H9 (cell line): ENCODE results near the gene BLOC1S1. TPM values are rescaled to one million over a fixed set of nuclear protein-coding genes. Genes with fewer than 3 reads are reported as not detected.
A peak's percentile ranks its signal among the peaks of the same experiment; 100 is the strongest.

Source experiments
- DNase-seq: peaks from one replicate; pipeline ENCODE4 v3.0.0-alpha.2; 2017
- H2AFZ ChIP-seq: one replicate; pipeline ENCODE4 v1.6.1; 2013; ENCODE audit warnings: mild to moderate bottlenecking, low read length, control low read depth, moderate library complexity
- H2AK5ac ChIP-seq: 2 replicates; pipeline ENCODE4 v1.6.1; 2013; ENCODE audit warnings: low read length, control low read depth, mixed read lengths; ENCODE audit not compliant: insufficient read length
- H2BK120ac ChIP-seq: one replicate; pipeline ENCODE4 v1.6.1; 2013; ENCODE audit warnings: low read depth, mild to moderate bottlenecking, low read length, control low read depth, inconsistent platforms; ENCODE audit not compliant: poor library complexity, severe bottlenecking
- H2BK12ac ChIP-seq: 2 replicates; pipeline ENCODE4 v1.6.1; 2013; ENCODE audit warnings: low read length, control low read depth, mixed read lengths, low read depth; ENCODE audit not compliant: insufficient read length
- H2BK15ac ChIP-seq: 2 replicates; pipeline ENCODE4 v1.6.1; 2013; ENCODE audit warnings: low read depth, low read length, control low read depth
- H2BK20ac ChIP-seq: one replicate; pipeline ENCODE4 v1.6.1; 2013; ENCODE audit warnings: low read depth, mild to moderate bottlenecking, low read length, control low read depth, inconsistent platforms; ENCODE audit not compliant: poor library complexity, severe bottlenecking
- H2BK5ac ChIP-seq: 2 replicates; pipeline ENCODE4 v1.6.1; 2013; ENCODE audit warnings: low read length, control low read depth, mixed read lengths; ENCODE audit not compliant: insufficient read length
- H3K14ac ChIP-seq: 2 replicates; pipeline ENCODE4 v1.6.1; 2013; ENCODE audit warnings: low read length, control low read depth; ENCODE audit not compliant: insufficient read depth
- H3K18ac ChIP-seq: 2 replicates; pipeline ENCODE4 v1.6.1; 2013; ENCODE audit warnings: low read depth, mild to moderate bottlenecking, mixed read lengths, low read length, control low read depth; ENCODE audit not compliant: insufficient read length
- H3K23ac ChIP-seq: 2 replicates; pipeline ENCODE4 v1.6.1; 2013; ENCODE audit warnings: low read length, control low read depth, mixed read lengths, low read depth; ENCODE audit not compliant: insufficient read length
- H3K23me2 ChIP-seq: 2 replicates; pipeline ENCODE4 v1.6.1; 2013; ENCODE audit warnings: low read depth, mild to moderate bottlenecking, mixed read lengths, low read length, control low read depth; ENCODE audit not compliant: insufficient read length, poor library complexity, severe bottlenecking
- H3K27ac ChIP-seq: 2 replicates; pipeline ENCODE4 v1.5.1; 2013; ENCODE audit warnings: low read length, control low read depth, mixed read lengths, low read depth; ENCODE audit not compliant: insufficient read length
- H3K27me3 ChIP-seq: 2 replicates; pipeline ENCODE4 v1.6.1; 2013; ENCODE audit warnings: low read length, control low read depth, inconsistent platforms; ENCODE audit not compliant: insufficient read depth
- H3K4ac ChIP-seq: 2 replicates; pipeline ENCODE4 v1.6.1; 2013; ENCODE audit warnings: low read depth, mild to moderate bottlenecking, control low read depth, inconsistent platforms, low read length, moderate library complexity
- H3K4me1 ChIP-seq: 2 replicates; pipeline ENCODE4 v1.6.1; 2013; ENCODE audit warnings: low read length, control low read depth, inconsistent platforms; ENCODE audit not compliant: insufficient read depth
- H3K4me2 ChIP-seq: 2 replicates; pipeline ENCODE4 v1.6.1; 2013; ENCODE audit warnings: low read length, control low read depth, mixed read lengths; ENCODE audit not compliant: insufficient read length, insufficient read depth
- H3K56ac ChIP-seq: 2 replicates; pipeline ENCODE4 v1.6.1; 2013; ENCODE audit warnings: low read depth, mild to moderate bottlenecking, mixed read lengths, low read length, control low read depth; ENCODE audit not compliant: insufficient read length
- H3K79me1 ChIP-seq: 2 replicates; pipeline ENCODE4 v1.6.1; 2013; ENCODE audit warnings: low read depth, mild to moderate bottlenecking, moderate library complexity, low read length, control low read depth, inconsistent platforms; ENCODE audit not compliant: insufficient read depth, poor library complexity, severe bottlenecking
- H3K79me2 ChIP-seq: 2 replicates; pipeline ENCODE4 v1.6.1; 2013; ENCODE audit warnings: low read length, control low read depth, inconsistent platforms; ENCODE audit not compliant: insufficient read depth
- H3K9ac ChIP-seq: 2 replicates; pipeline ENCODE4 v1.6.1; 2013; ENCODE audit warnings: low read length, control low read depth, mixed read lengths; ENCODE audit not compliant: insufficient read length; ENCODE audit errors: extremely low read depth
- H3K9me3 ChIP-seq: one replicate; pipeline ENCODE4 v1.6.1; 2013; ENCODE audit warnings: low read depth, low read length, inconsistent platforms; ENCODE audit not compliant: control insufficient read depth
- H3T11ph ChIP-seq: one replicate; pipeline ENCODE4 v1.6.1; 2013; ENCODE audit warnings: mild to moderate bottlenecking, low read length, control low read depth, inconsistent platforms
- H4K20me1 ChIP-seq: one replicate; pipeline ENCODE4 v1.6.1; 2013; ENCODE audit not compliant: control insufficient read depth, insufficient read length, insufficient read depth
- H4K5ac ChIP-seq: 2 replicates; pipeline ENCODE4 v1.6.1; 2013; ENCODE audit warnings: low read depth, mild to moderate bottlenecking, mixed read lengths, low read length, control low read depth; ENCODE audit not compliant: insufficient read length
- H4K8ac ChIP-seq: replicated peaks from 2 replicates; pipeline ENCODE4 v1.6.1; 2013; ENCODE audit warnings: low read length, control low read depth, mixed read lengths, low read depth; ENCODE audit not compliant: insufficient read length
- H4K91ac ChIP-seq: 2 replicates; pipeline ENCODE4 v1.6.1; 2013; ENCODE audit warnings: low read depth, mild to moderate bottlenecking, moderate library complexity, mixed read lengths, low read length, control low read depth; ENCODE audit not compliant: insufficient read length
- H3K27ac Mint-ChIP-seq, 3 experiments: 2 replicates in 2 of 3; 3 replicates in 1 of 3; pipeline ENCODE4 v1.8.0; 2020 to 2021; ENCODE audit warnings: mixed read lengths in 3 of 3, mild to moderate bottlenecking in 1 of 3, moderate library complexity in 1 of 3
- H3K27me3 Mint-ChIP-seq: 2 replicates; pipeline ENCODE4 v1.8.0; 2021; ENCODE audit warnings: low read depth, mild to moderate bottlenecking, moderate library complexity, mixed read lengths
- H3K36me3 Mint-ChIP-seq, 3 experiments: 2 replicates in 2 of 3; 3 replicates in 1 of 3; pipeline ENCODE4 v1.8.0; 2020 to 2021; ENCODE audit warnings: low read depth in 3 of 3, mixed read lengths in 3 of 3; ENCODE audit not compliant: insufficient read depth in 1 of 3
- H3K4me1 Mint-ChIP-seq, 2 experiments: 2 replicates each; pipeline ENCODE4 v1.8.0; 2020; ENCODE audit warnings: mixed read lengths in 2 of 2
- H3K4me3 Mint-ChIP-seq, 2 experiments: 2 replicates in 1 of 2; 3 replicates in 1 of 2; pipeline ENCODE4 v1.8.0; 2020 to 2021; ENCODE audit warnings: mild to moderate bottlenecking in 2 of 2, mixed read lengths in 2 of 2, moderate library complexity in 1 of 2
- H3K9me3 Mint-ChIP-seq, 2 experiments: 2 replicates in 1 of 2; 3 replicates in 1 of 2; pipeline ENCODE4 v1.8.0; 2020; ENCODE audit warnings: mild to moderate bottlenecking in 2 of 2, mixed read lengths in 2 of 2, moderate library complexity in 1 of 2
- WGBS: extraction: QIAGEN DNeasy Blood & Tissue Kit; methylation state at CpG from one replicate; pipeline ENCODE4 v1.1.7; 2013; ENCODE audit warnings: missing lambda C conversion rate, low lambda C conversion rate, mixed read lengths; ENCODE audit not compliant: insufficient read length; ENCODE audit errors: extremely low coverage; 5-methylcytosine and 5-hydroxymethylcytosine counted together
- total RNA-seq: library from RNA; stranded (reverse); gene quantifications from 2 replicates; pipeline ENCODE4 v1.2.1, GENCODE V29; 2021
- TF ChIP-seq, protein P1 (sequence below): fragments of 200-600 bp; sonication (generic); conservative IDR thresholded peaks from 3 replicates; pipeline ENCODE4 v1.8.0; 2021; ENCODE audit warnings: antibody characterized with exemption, mild to moderate bottlenecking

Gene BLOC1S1
- total RNA-seq, 1 experiment from 2014 or later, result 108 TPM

GRCh38 chr12:55711786-55712553 is 3.9 kb upstream of the BLOC1S1 start:
- H4K91ac ChIP-seq, result no peak overlapping the region
- H2AK5ac ChIP-seq, result no peak overlapping the region
- no peak overlapping the region for H3K4me2 ChIP-seq
- no peaks in the 10 kb centered on the region for H3K9me3 ChIP-seq
- H2BK5ac ChIP-seq, result no peak overlapping the region
- H4K5ac ChIP-seq, result no peak overlapping the region
- no peak overlapping the region for H2BK20ac ChIP-seq
- peaks cover 0 to 3% of the 10 kb centered on the region in 2 experiments; a peak in 2 of 5 replicates for H3K9me3 Mint-ChIP-seq
- no peaks in the 10 kb centered on the region; the same call in 1 of the 2 replicates for H3K27me3 ChIP-seq
- no peak overlapping the region for H3K23ac ChIP-seq
- no peak overlapping the region for H3K4me3 Mint-ChIP-seq
- H3K18ac ChIP-seq, result no peak overlapping the region
- no peaks in the 10 kb centered on the region for H3K36me3 Mint-ChIP-seq
- no peak overlapping the region for H4K8ac ChIP-seq
- no peak overlapping the region for H2AFZ ChIP-seq
- H3K4ac ChIP-seq, result no peak overlapping the region
- peaks cover 30 to 33% of the 10 kb centered on the region in 2 experiments for H3K4me1 Mint-ChIP-seq
- TF ChIP-seq, protein P1, sequence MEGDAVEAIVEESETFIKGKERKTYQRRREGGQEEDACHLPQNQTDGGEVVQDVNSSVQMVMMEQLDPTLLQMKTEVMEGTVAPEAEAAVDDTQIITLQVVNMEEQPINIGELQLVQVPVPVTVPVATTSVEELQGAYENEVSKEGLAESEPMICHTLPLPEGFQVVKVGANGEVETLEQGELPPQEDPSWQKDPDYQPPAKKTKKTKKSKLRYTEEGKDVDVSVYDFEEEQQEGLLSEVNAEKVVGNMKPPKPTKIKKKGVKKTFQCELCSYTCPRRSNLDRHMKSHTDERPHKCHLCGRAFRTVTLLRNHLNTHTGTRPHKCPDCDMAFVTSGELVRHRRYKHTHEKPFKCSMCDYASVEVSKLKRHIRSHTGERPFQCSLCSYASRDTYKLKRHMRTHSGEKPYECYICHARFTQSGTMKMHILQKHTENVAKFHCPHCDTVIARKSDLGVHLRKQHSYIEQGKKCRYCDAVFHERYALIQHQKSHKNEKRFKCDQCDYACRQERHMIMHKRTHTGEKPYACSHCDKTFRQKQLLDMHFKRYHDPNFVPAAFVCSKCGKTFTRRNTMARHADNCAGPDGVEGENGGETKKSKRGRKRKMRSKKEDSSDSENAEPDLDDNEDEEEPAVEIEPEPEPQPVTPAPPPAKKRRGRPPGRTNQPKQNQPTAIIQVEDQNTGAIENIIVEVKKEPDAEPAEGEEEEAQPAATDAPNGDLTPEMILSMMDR, result no peak
- peaks cover 33% of the 10 kb centered on the region for H3K27me3 Mint-ChIP-seq
- no peak overlapping the region for H3K56ac ChIP-seq
- H2BK15ac ChIP-seq, result no peak overlapping the region
- no peak overlapping the region for H2BK120ac ChIP-seq
- WGBS, result no CpG with 5 or more reads among the region's 4 CpGs
- no peak overlapping the region for H3K9ac ChIP-seq
- peaks cover 2% of the 10 kb centered on the region; the same call in 1 of the 2 replicates for H3K4me1 ChIP-seq
- no peak overlapping the region for H3T11ph ChIP-seq
- DNase-seq, result no peak
- H3K23me2 ChIP-seq, result peaks cover 11% of the 10 kb centered on the region
- H4K20me1 ChIP-seq, result peaks cover under 1% of the 10 kb centered on the region
- H2BK12ac ChIP-seq, result no peak overlapping the region
- no peaks in the 10 kb centered on the region for H3K79me1 ChIP-seq
- no peak overlapping the region for H3K27ac ChIP-seq
- H3K27ac Mint-ChIP-seq, result peak overlapping the region in 1 of 3 experiments; percentile 8; a peak in 1 of 7 replicates
- H3K79me2 ChIP-seq, result no peaks in the 10 kb centered on the region
- no peak overlapping the region for H3K14ac ChIP-seq
